Non-pigmented ciliary epithelial cell (primary cell): ENCODE results near the gene ACSS2.
"Not testable (repeated sequence)": the region's sequence is repeated elsewhere in the genome, so short reads cannot be mapped to it uniquely, and the experiment has no call there.

ENCODE experiments used
- DNase-seq: peaks from one replicate; pipeline ENCODE4 v3.0.0-alpha.2; 2010; ENCODE audit warnings: low read depth

The ACSS2 gene

DNA sequence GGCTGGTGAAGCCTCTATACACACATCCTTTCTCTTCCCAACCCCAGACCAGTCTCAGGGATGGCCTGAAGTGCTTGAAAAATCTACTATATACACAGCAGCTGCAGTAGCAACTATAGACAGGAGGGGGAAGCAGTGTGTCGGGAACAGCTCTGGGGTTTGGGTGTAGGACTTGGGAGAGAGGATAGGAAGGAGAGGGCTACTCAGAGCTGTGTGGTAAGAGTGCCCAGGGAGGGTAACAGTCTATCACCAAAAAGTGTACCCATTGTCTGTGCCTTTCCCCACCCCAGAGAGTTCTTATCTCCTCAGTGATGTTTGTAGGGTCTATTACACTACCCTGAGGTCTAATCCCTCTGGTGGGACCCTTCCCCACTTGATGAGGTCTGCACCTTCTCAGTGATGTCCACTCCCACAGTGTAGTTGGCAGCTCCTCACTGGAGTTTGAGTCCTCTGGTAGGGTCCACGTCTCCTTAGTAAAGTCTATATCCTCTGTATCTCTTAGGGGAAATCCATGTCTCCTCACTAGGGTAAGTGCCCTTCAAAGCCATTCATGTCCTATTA lies 2.2 kb upstream of the ACSS2 start:
- DNase-seq = peak; percentile 76

DNA sequence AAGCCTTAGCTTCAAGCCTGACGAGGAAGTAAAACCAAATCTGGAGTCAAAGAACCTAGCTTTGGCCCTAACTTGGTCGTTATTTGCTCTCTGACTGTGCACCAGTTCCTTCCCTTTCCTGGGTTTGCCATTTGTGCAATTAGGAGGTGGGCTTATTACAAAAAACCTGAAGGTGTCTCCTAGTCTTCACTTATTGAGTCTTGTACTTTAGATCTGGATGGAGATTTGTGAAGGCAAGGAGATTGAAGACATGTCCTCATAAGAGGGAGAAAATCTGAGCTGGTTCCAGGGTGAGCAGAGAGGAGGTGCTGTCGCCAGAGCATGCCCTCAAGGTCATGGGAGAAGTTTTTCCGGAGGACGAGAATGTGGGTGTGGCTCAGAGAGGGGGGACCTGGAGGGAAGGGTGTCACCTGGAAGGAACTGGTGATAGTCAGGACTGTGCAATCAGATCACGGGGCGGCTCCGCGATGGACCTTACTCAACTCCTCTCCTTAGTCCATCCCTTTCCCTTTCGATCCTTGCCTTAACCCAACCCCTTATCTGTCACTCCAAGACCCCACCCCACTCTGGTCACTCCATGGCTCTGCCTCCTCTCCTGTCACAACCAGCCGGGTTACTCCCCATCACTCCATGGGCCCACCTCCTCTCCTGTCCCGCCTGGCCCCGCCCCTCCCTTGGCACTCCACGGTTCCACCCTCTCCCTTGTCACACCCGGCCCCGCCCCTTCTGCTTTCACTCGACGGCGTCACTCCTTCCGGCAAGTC lies 588 bp upstream of the ACSS2 start:
- DNase-seq = peak; percentile 97

DNA sequence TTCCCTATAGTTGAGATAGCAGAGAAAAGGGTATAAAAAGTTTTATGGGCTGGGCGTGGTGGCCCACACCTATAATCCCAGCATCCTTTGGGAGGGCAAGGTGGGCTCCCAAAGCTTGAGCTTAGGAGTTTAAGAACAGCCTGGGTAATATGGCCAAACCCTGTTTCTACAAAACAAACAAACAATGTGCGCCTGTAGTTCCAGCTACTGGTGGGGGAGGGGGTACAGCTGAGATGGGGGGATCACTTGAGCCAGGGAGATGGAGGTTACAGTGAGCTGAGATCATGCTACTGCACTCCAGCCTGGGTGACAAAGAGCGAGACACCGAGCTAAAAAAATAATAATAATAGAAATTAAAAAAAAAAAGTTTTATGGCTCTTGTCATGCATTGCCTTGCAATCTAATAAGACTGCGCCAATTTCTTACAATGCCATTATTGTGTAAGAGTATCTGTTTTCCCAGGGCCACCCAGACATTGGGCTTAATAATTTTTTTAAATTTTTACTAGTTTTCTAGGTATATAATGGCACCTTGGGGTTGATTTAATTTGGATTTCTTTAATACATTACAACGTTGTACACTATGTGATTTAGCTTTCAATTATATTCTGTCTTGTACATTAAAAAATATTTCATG lies 3.9 kb downstream of the ACSS2 start:
- no peak for DNase-seq

DNA sequence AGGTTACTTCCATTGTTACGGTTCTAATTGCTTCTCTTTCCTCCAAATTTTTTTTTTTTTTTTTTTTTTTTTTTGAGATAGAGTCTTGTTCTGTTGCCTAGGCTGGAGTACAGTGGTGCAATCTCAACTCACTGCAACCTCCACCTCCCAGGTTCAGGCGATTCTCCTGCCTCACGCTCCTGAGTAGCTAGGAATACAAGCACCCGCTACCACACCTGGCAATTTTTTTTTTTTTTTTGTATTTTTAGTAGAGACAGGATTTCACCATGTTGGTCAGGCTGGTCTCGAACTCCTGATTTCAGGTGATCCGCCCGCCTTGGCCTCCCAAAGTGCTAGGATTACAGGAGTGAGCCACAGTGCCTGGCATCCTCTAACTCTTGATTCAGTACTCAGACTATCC lies 4.6 kb downstream of the ACSS2 start:
- DNase-seq = not testable (repeated sequence)

DNA sequence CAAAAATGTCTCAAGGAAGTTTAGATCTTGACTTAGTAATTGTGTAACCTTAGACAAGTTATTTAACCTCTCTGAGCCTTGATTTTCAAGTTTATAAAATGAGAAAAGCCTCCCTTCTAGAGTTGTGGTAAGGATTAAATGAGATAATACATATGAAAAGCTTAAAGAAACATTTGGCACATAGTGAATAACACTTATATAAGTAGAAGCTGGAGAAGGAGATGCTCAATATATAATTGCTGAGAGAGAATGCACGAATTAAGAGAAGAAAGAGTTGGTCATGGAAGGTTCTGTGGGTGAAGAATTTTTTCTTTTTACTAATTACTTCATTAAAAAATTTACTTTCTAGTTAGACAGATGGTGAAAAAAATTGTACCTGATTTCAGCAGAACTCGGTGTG lies 5.3 kb downstream of the ACSS2 start:
- DNase-seq = no peak

DNA sequence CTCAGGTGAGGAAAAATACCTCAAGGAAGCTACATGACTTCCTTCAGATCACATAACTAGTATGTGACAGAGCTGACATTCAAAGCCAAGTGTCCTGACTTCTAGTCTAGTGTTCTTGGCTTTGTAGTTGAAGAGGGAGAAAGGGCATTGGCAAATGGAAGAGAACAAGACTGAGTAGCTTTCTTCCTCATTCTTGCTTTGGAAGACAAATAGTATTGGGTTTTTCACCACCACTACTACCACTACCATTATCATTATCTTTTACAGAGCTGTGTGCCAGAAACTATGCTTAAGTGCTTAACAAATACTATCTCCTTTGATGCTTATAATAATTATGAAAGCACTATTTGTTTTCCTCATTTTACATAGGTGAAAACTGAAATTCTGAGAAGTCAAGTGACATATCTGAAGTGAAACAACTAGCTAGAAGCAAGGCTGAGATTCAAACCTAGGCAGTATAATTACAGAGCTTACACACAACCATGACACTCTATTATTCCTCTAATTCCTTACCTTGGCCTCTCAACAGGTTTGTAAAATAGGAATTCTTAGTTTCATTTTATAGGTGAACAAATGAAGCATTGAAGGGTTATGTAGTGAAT lies 6.8 kb downstream of the ACSS2 start:
- DNase-seq = no peak

DNA sequence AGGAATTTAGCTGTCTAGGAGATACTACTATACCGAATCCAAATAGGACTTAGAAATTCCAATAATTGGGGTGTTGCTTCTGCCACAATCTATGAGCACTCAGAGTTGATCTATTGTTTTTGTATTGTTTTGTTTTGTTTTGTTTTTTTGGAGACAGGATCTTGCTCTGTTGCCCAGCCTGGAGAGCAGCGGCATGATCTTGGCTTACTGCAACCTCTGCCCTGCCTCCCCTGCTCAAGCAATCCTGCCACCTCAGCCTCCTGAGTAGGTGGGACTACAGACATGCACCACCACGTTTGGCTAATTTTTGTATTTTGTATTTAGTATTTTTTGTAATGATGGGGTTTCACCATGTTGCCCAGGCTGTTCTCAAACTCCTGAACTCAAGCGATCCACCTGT lies 7.4 kb downstream of the ACSS2 start:
- no peak for DNase-seq

DNA sequence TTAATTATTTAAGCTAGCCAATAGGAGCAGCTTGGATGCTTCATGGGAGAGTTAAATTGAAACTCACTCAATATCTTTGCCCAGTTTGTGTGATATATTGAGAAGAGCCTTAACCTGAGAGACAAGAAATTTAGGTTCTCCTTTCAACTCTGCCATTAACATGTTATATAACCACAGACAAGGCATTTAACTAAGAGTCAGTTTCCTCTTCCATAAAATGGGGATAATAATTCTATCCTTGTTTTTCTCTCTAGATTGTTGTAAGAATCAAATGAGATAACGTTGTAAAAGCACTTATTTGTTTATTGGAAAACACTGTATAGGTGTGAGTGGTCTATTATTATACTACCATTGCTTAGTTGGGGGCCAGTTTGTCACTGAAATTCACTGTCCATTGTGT lies 7.8 kb downstream of the ACSS2 start:
- DNase-seq = no peak

DNA sequence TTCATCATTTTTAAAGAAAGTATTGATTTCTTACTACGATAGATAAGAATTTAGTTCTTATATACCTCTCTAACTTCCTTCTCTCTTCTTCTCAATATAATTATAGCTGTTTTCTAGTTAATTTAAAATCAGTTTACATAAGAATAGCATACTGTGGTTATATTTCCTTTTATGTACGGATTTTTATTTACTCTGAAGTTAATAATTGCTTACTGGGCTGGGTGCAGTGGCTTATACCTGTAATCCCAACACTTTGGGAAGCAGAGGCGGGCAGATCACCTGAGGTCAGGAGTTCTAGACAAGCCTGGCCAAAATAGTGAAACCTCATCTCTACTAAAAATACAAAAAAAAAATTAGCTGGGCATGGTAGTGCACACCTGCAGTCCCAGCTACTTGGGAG lies 9.7 kb downstream of the ACSS2 start:
- no peak for DNase-seq

DNA sequence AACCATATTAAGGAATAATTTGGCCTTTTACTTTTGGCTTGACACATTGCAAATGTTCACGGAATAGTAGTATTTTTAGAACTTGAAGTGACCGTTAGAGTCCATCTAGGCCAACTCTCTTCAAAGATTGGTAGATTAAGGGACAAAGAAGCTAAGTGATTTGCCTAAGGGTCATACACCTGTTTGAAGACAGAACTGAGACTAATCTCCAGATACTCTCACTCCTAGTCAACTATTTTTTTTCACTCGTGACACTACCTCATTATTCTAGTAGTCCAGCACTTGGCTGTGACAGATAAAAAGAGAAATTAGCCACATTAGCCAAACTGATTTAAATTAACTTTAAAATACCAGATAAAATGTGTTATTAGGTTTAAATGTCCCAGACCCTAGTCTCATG lies 10.6 kb downstream of the ACSS2 start:
- DNase-seq = no peak

DNA sequence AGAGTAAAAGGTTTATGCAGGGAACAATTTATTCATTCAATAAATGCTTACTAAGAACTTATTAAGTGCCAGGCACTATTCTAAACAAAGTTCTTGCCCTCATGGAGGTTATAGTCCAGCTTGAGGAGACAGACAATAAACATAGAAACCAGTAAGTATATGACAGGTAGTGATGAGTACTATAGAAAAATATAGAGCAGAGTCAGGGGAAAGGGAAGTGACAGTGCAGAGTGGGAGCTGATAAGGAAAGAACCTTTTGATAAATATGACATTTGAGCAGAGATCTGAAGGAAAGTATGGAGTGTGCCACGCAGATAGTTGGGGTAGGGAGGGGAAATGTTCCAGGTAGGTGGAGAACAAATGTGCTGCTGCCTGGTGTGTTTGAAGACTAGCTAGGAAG lies 12.1 kb downstream of the ACSS2 start:
- no peak for DNase-seq

DNA sequence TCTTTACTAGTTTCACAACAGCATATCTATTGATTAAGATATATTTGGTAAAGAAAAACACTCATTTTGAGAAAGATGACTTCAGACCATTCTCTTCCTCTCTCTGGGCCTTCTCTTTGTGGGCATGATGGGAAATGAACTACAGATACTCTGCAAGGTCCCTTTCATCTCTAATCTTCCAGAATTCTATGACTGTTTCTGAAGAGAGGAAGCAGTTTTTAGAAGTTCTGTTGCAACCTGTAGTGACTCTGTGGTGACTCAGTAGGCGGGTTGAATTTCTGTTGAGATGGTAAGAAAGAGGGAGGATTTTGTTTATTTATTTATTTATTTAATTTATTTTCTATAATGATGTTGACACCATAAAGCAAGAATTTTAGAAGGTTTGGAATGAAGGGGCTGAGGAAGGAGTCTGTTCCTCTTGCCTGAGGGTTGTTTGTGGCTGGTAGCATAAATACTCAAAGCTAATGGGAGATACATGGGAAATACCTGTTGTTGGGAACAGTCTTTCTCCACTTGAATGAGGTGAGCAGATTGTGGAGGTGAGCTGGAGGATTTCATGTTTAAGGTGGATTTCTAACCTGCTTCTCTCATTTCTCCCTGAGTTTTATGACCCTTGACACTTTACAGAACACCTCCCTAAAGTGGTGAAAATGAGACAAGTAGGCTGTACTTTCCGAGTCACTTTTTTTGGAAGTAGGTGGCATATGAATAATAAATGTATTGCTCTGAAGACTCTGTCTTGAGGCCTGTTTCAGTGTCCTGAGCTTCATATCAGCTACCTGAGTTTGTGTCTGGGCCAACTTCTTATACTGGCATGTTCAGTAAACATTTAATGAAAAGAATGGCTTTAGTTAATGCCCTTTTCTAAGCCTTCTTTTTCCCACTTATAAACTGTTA lies 15.0 kb downstream of the ACSS2 start:
- no peak for DNase-seq

DNA sequence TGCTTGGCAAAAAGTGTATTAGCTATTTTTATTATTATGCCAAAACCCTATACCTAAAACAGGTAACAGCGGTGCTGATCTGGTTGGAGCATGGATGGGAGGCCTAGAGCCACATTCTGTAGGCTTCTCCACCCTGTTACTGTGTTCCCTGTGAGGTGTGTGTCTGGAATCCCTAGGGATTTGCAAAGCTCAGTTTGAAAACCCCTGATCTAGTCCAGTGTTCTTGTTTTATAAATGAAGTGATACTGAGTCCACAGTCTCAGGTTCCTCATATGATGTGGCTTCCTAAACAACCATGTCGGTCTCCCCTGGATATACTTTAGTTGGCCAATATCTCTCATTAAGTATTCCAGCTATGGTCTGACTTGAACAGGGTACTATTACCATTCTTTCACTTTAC lies 16.3 kb downstream of the ACSS2 start:
- no peak for DNase-seq

DNA sequence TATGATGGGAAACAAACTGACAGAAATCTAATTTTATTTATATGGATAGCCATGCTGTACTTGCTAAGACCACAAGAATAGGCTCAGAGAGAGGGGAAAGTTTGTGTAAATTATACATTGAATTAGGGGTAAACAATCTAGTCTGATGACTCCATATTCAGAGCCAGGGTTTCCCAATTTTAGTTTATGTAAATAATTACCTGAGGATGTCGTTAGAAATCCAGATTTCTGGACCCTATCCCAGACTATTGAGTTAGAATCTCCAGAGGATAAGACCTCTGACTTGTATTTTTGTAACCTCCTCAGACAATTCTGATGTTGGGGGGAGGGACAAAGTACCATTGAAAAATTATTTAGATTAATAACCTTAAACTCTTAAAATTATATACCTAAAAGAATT lies 18.3 kb downstream of the ACSS2 start:
- DNase-seq = no peak

DNA sequence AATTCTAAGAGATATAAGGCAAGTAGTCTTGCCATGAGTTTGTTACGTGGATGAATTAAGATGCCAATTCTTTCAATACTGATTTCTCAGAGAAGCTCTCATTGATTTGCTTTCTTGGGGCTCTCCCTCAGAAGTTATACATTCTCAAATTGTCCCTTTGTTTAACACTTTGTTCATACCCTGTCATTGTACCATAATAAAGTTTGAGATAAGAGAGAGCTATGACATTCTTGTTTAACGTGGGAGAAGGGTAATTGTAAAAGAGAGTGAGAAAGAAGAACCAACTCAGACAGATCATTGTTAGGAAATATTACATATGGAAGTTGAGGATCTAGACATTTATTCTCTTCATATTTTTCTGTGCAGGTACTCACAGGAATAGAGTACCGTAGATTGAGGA lies 19.1 kb downstream of the ACSS2 start:
- no peak for DNase-seq

DNA sequence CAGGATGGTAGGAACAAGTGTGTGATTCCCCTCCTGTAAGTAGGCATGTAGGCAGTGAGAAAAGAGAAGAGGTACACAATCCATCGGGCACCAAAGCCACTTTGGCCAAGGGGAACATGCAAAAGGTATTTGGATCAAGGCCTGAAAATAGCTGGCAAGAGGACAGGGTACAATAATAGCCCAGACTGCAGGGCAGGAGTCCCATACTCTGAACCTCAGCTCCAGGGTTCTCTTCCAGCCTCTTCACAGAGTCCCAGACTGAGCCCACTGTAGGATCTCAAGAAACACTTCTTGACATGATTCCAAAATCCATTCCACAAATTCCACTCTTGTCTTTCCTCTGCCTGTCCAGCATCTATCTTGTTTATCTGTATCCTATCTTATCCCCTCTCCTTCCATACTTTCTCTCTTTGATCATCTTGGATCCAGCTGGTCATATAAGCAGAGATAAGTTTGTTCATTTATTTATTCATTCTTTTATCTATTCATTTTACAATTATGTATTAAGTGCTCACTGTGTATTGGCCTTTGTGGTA lies 19.7 kb downstream of the ACSS2 start:
- no peak for DNase-seq

DNA sequence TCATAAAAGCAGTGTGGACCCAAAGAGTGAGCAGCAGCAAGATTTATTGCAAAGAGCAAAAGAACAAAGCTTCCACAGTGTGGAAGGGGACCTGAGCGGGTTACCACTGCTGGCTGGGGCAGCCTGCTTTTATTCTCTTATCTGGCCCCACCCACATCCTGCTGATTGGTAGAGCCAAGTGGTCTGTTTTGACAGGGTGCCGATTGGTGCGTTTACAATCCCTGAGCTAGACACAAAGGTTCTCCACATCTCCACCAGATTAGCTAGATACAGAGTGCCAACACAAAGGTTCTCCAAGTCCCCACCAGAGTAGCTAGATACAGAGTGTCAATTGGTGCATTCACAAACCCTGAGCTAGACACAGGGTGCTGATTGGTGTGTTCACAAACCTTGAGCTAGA lies 21.7 kb downstream of the ACSS2 start:
- DNase-seq = not testable (repeated sequence)

DNA sequence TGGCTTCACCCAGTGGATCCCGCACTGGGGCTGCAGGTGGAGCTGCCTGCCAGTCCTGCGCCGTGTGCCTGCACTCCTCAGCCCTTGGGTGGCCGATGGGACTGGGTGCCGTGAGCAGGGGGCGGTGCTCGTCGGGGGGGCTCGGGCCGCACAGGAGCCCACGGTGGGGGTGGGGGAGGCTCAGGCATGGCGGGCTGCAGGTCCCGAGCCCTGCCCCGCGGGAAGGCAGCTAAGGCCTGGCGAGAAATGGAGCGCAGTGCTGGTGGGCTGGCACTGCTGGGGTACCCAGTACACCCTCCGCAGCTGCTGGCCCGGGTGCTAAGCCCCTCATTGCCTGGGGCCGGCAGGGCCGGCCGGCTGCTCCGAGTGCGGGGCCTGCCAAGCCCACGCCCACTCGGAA lies 22.3 kb downstream of the ACSS2 start:
- DNase-seq = not testable (repeated sequence)

DNA sequence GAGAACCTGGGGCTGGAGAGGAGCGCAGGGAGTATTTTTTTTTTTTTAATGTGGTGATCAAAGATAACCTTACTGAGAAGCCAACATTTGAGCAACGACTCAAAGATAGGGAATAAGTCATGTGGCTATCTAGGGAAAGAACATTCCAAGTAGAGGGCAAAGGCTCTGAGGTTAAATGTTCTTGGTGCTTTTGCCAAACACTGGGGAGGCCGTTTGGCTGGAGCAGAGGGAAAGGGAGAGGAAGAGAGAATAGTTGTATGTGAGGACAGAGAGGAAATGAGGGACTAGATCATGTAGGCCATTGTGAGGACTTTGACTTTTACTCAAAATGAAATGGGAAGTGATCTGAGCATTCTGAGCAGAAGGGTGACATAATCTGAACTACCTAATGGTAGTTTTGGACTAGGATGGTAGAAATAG lies 27.8 kb downstream of the ACSS2 start:
- DNase-seq = no peak

DNA sequence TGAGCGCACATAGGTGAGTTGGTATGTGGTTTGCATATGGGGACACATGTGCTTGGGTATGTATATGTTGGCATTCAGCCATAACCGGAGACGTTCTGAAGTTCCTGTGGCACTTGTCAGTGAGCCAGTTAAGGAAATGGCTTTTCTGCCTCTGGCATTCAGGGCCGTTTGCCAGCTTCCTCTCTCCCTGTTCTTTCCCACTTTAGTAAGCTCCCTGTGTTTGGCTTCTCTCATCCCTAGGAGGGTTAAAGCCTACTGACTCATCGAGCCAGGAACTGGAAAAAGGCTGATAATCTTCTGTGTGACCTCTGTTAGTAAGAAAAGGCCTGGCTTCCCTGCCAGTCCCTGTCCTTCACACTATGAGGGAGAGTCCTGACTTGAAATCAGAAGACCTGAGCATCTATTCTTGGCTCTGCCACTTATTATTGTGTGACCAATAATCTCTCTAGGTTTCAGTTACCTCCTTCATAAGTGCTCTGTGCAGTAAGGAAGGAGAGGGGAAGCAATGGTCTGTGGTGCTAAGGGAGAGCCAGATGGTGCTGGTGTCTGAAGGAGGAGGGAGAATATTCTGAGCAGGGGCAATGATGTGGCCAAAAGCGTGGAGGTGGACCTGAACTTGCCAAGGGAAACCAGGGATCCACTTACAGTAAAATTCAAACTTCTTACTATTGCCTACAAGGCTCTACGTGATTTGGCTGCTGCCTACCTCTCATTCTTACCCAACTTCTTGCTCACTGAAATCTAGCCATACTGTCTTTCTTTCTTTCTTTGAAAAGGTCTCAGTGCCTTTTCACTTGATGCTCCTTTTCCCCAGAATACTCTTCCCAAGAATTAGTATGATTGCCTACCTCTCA lies 31.4 kb downstream of the ACSS2 start:
- DNase-seq = no peak

DNA sequence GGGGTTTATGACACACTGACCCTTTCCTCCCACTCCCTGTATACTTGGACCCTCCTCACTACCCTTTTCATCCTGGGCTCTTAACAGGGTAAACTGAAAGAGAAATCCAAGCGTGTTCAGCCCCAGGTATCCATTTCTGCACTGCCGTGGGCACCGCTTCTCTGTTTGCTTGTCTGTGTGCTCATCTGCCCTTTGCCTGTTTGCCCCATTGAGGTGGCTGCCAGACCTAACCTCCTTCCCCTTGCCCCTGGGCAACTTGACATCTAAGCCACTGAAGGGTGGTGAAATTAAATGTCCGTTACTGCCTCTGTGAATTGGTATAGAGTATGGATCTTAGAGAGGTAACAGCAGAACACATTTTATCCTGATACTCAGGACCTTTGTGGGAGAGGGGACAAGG lies 38.7 kb downstream of the ACSS2 start:
- DNase-seq = no peak
